Measurements from ENCODE around the gene SRSF6. TPM values are rescaled to one million over a fixed set of nuclear protein-coding genes. Genes with fewer than 3 reads are reported as not detected.
"Not testable (repeated sequence)": the region's sequence is repeated elsewhere in the genome, so short reads cannot be mapped to it uniquely, and the experiment has no call there.

Gene SRSF6
- total and polyA plus RNA-seq, 2 experiments from 2014 or later, result 31.0 to 90.7 TPM

DNA sequence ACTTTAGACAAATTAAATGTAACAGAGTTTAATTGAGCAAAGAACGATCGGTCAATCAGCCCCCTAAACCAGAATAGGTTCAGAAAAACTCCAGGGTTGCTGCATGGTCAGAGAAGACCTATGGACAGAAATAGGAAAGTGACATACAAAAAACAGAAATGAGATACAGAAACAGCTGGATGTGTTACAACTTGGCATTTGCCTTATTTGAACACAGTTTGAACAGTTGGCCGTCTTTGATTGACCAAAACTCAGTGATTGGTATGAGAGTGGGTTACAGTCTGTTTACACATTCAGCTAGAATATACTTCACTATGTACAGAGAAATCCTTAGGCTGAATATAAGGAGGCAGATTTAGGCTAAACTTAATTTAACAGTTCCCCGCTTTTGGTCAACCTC lies 19.9 kb downstream of the SRSF6 start:
- WGBS (ENCODE audit: low lambda C conversion rate, missing lambda C conversion rate), result 73% methylated on average over 4 of the region's 4 CpGs
- H2AFZ ChIP-seq, result no peak overlapping the region
- DNase-seq (ENCODE audit: low spot score), result no peak
- H3K27ac ChIP-seq, result no peak overlapping the region
- no peak for TF ChIP-seq EZH2phosphoT487 (IDR thresholded peaks at IDR 0.05; ENCODE audit: low read depth, severe bottlenecking, unreplicated experiment)
- TF ChIP-seq, protein P1, sequence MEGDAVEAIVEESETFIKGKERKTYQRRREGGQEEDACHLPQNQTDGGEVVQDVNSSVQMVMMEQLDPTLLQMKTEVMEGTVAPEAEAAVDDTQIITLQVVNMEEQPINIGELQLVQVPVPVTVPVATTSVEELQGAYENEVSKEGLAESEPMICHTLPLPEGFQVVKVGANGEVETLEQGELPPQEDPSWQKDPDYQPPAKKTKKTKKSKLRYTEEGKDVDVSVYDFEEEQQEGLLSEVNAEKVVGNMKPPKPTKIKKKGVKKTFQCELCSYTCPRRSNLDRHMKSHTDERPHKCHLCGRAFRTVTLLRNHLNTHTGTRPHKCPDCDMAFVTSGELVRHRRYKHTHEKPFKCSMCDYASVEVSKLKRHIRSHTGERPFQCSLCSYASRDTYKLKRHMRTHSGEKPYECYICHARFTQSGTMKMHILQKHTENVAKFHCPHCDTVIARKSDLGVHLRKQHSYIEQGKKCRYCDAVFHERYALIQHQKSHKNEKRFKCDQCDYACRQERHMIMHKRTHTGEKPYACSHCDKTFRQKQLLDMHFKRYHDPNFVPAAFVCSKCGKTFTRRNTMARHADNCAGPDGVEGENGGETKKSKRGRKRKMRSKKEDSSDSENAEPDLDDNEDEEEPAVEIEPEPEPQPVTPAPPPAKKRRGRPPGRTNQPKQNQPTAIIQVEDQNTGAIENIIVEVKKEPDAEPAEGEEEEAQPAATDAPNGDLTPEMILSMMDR (IDR thresholded peaks at IDR 0.05; ENCODE audit: poor library complexity), result no peak
- TF ChIP-seq EZH2 (IDR thresholded peaks at IDR 0.05; ENCODE audit: borderline replicate concordance), result no peak
- H3K9me2 ChIP-seq (replicated peaks; ENCODE audit: insufficient read depth), result no peaks in the 10 kb centered on the region
- no peaks in the 10 kb centered on the region for H3K79me2 ChIP-seq
- H4K20me1 ChIP-seq (ENCODE audit: insufficient read depth, poor library complexity, severe bottlenecking), result no peaks in the 10 kb centered on the region
- no peaks in the 10 kb centered on the region for H3K4me1 ChIP-seq (ENCODE audit: insufficient read depth)
- H3K4me3 ChIP-seq, result no peak overlapping the region
- no peaks in the 10 kb centered on the region for H3K9me3 ChIP-seq (ENCODE audit: low read depth)
- no peaks in the 10 kb centered on the region for H3K36me3 ChIP-seq (replicated peaks; ENCODE audit: insufficient read depth, low read depth)
- no peaks in the 10 kb centered on the region for H3K27me3 ChIP-seq
- H3K4me2 ChIP-seq, result no peak overlapping the region

DNA sequence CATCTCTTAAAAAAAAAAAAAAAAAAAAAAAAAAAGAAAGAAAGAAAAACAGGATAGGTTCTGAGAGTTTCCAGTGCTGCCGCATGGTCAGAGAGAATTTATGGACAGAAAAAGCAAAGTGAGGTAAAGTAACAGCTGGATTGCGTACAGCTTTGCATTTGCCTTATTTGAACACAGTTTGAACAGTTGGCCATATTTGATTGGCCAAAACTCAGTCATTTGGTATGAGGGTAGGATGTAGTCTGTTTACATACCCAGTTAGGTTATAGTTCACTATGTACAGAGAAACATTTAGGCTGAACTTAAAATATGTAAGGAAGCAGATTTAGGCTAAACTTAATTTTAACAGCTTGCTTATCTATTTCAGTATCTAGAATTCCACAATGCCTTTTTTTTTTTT lies 32.3 kb downstream of the SRSF6 start:
- Histone ChIP-seq H3K27ac (no peak overlapping the region), H2AFZ (no peak overlapping the region), H3K4me1 (ENCODE audit: insufficient read depth) (no peaks in the 10 kb centered on the region), H3K4me3 (no peak overlapping the region), H3K9me2 (replicated peaks; ENCODE audit: insufficient read depth) (no peaks in the 10 kb centered on the region), H3K4me2 (no peak overlapping the region), H4K20me1 (ENCODE audit: insufficient read depth, poor library complexity, severe bottlenecking) (no peaks in the 10 kb centered on the region), H3K36me3 (replicated peaks; ENCODE audit: insufficient read depth, low read depth) (no peaks in the 10 kb centered on the region), H3K9me3 (ENCODE audit: low read depth) (no peaks in the 10 kb centered on the region), H3K79me2 (no peaks in the 10 kb centered on the region), H3K27me3 (no peaks in the 10 kb centered on the region)
- WGBS (ENCODE audit: low lambda C conversion rate, missing lambda C conversion rate), result 81% methylated on average over 2 of the region's 2 CpGs
- no peak for DNase-seq (ENCODE audit: low spot score)
- TF ChIP-seq EZH2 (IDR thresholded peaks at IDR 0.05; ENCODE audit: borderline replicate concordance) (no peak), EZH2phosphoT487 (IDR thresholded peaks at IDR 0.05; ENCODE audit: low read depth, severe bottlenecking, unreplicated experiment) (no peak)
- TF ChIP-seq, protein P1 (IDR thresholded peaks at IDR 0.05; ENCODE audit: poor library complexity), result no peak

- Histone ChIP-seq H3K27ac (no peak overlapping the region), H3K9me2 (replicated peaks; ENCODE audit: insufficient read depth) (no peaks in the 10 kb centered on the region), H3K4me1 (ENCODE audit: insufficient read depth) (no peaks in the 10 kb centered on the region), H2AFZ (no peak overlapping the region), H3K9me3 (ENCODE audit: low read depth) (no peaks in the 10 kb centered on the region), H3K36me3 (replicated peaks; ENCODE audit: insufficient read depth, low read depth) (no peaks in the 10 kb centered on the region), H3K27me3 (no peaks in the 10 kb centered on the region), H4K20me1 (ENCODE audit: insufficient read depth, poor library complexity, severe bottlenecking) (no peaks in the 10 kb centered on the region), H3K4me2 (no peak overlapping the region), H3K79me2 (no peaks in the 10 kb centered on the region), H3K4me3 (no peak overlapping the region)
- WGBS (ENCODE audit: low lambda C conversion rate, missing lambda C conversion rate), result 89% methylated on average over 3 of the region's 3 CpGs
- TF ChIP-seq EZH2 (IDR thresholded peaks at IDR 0.05; ENCODE audit: borderline replicate concordance), result no peak
- no peak for DNase-seq (ENCODE audit: low spot score)
Observed at GRCh38 chr20:43492101-43492500, 34.4 kb downstream of the SRSF6 start.

DNA sequence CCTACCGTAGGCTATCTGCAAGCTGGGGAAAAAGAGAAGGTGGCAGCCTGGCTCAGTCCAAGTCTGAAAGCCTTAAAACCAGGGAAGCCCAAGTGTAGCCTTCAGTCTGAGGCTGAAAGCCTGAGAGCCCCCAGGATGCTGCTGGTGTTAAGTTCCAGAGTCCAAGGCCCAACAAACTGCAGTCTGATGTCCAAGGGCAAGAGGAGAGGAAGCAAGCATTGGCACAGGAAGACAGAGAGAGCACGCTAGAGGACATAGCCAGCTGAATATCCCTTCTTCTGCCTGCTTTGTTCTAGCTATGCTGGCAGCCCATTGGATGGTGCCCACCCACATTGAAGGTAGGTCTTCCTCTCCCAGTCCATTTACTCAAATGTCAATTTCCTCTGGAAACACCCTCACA lies 37.7 kb downstream of the SRSF6 start:
- Histone ChIP-seq H2AFZ (no peak overlapping the region), H3K27ac (no peak overlapping the region), H3K4me2 (no peak overlapping the region), H3K36me3 (replicated peaks; ENCODE audit: insufficient read depth, low read depth) (no peaks in the 10 kb centered on the region), H3K4me3 (no peak overlapping the region), H3K4me1 (ENCODE audit: insufficient read depth) (no peaks in the 10 kb centered on the region), H3K9me3 (ENCODE audit: low read depth) (no peaks in the 10 kb centered on the region), H3K9me2 (replicated peaks; ENCODE audit: insufficient read depth) (no peaks in the 10 kb centered on the region), H4K20me1 (ENCODE audit: insufficient read depth, poor library complexity, severe bottlenecking) (no peaks in the 10 kb centered on the region), H3K79me2 (no peaks in the 10 kb centered on the region), H3K27me3 (no peaks in the 10 kb centered on the region)
- DNase-seq (ENCODE audit: low spot score), result no peak
- TF ChIP-seq, protein P1 (IDR thresholded peaks at IDR 0.05; ENCODE audit: poor library complexity), result no peak
- TF ChIP-seq EZH2 (IDR thresholded peaks at IDR 0.05; ENCODE audit: borderline replicate concordance), result no peak
- no peak for TF ChIP-seq EZH2phosphoT487 (IDR thresholded peaks at IDR 0.05; ENCODE audit: low read depth, severe bottlenecking, unreplicated experiment)
- 44% methylated on average over 2 of the region's 2 CpGs for WGBS (ENCODE audit: low lambda C conversion rate, missing lambda C conversion rate)

GRCh38 chr20:43502021-43502420 lies 44.3 kb downstream of the SRSF6 start:
- not testable (repeated sequence) for H3K4me1 ChIP-seq (ENCODE audit: insufficient read depth); H3K27ac ChIP-seq; H3K9me2 ChIP-seq (replicated peaks; ENCODE audit: insufficient read depth); H4K20me1 ChIP-seq (ENCODE audit: insufficient read depth, poor library complexity, severe bottlenecking); H3K36me3 ChIP-seq (replicated peaks; ENCODE audit: insufficient read depth, low read depth); DNase-seq (ENCODE audit: low spot score); H2AFZ ChIP-seq; H3K9me3 ChIP-seq (ENCODE audit: low read depth); H3K4me2 ChIP-seq; H3K79me2 ChIP-seq; H3K4me3 ChIP-seq
- 92% methylated on average over 7 of the region's 8 CpGs for WGBS (ENCODE audit: low lambda C conversion rate, missing lambda C conversion rate)
- H3K27me3 ChIP-seq, result peaks cover 15% of the 10 kb centered on the region
